NB4 (cell line): ENCODE results near the gene OTUD3.

Experiments used
- DNase-seq: peaks from one replicate; pipeline ENCODE4 v3.0.0; 2010; ENCODE audit warnings: low read depth
- H3K4me3 ChIP-seq: one replicate; pipeline ENCODE4 v1.5.1; 2011; ENCODE audit warnings: mild to moderate bottlenecking, low read depth, low read length, moderate library complexity
- MYC ChIP-seq: IDR thresholded peaks from 2 replicates; pipeline ENCODE4 v1.6.1; 2011; ENCODE audit warnings: low read depth, low read length
- POLR2A ChIP-seq: IDR thresholded peaks from 2 replicates; pipeline ENCODE4 v1.6.1; 2011; ENCODE audit warnings: mild to moderate bottlenecking; ENCODE audit not compliant: insufficient read length; ENCODE audit errors: extremely low read depth
- TF ChIP-seq, protein P1 (sequence below): IDR thresholded peaks from one replicate; pipeline ENCODE4 v1.5.1; 2012; ENCODE audit warnings: low read depth, low read length
- TF ChIP-seq, protein P2 (sequence below): IDR thresholded peaks from 2 replicates; pipeline ENCODE4 v1.6.1; 2011; ENCODE audit warnings: low read depth, low read length

OTUD3 gene

DNA sequence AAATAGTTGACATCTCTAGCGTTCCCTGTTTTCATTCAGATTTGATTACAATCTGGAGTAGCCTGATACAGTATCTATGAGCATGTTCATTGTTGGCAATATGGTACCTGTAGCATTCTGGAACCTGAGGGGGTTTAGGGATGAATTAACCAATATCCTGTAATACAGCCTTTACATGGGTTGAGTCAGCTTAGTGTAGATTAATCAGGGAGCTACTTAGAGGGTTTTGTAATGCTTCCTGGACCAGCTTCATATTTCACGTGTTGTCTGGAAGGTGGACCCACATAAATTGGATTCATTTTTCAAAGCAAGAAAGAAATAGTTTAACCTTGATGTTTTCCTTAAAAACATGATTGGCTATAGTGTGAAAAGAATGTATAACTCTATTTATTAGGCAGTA is 3.6 kb downstream of the OTUD3 start:
- TF ChIP-seq MYC (no peak), POLR2A (no peak)
- TF ChIP-seq, protein P1, sequence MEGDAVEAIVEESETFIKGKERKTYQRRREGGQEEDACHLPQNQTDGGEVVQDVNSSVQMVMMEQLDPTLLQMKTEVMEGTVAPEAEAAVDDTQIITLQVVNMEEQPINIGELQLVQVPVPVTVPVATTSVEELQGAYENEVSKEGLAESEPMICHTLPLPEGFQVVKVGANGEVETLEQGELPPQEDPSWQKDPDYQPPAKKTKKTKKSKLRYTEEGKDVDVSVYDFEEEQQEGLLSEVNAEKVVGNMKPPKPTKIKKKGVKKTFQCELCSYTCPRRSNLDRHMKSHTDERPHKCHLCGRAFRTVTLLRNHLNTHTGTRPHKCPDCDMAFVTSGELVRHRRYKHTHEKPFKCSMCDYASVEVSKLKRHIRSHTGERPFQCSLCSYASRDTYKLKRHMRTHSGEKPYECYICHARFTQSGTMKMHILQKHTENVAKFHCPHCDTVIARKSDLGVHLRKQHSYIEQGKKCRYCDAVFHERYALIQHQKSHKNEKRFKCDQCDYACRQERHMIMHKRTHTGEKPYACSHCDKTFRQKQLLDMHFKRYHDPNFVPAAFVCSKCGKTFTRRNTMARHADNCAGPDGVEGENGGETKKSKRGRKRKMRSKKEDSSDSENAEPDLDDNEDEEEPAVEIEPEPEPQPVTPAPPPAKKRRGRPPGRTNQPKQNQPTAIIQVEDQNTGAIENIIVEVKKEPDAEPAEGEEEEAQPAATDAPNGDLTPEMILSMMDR, result no peak
- TF ChIP-seq, protein P2, sequence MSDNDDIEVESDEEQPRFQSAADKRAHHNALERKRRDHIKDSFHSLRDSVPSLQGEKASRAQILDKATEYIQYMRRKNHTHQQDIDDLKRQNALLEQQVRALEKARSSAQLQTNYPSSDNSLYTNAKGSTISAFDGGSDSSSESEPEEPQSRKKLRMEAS, result no peak
- no peak overlapping the region for H3K4me3 ChIP-seq
- DNase-seq, result no peak

DNA sequence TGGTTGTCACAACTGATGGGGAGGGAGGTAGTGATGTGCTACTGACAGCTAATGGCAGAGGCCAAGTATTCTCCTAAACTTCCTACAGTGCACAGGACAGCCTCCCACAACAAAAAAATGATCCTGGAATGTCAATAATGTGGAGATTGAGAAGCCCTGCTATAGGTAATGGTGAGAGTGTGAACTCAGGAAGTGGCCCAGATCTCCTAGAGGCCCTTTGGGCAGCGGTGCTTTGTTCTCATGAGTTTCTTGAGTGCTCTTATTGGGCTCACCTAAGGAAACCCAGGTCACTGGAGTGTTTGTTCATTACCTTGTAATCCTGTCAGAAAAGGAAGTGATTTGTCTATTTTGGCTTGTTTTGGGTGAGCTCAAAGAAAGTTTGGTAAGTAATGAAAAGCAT is 5.9 kb downstream of the OTUD3 start:
- no peak overlapping the region for H3K4me3 ChIP-seq
- DNase-seq, result no peak

DNA sequence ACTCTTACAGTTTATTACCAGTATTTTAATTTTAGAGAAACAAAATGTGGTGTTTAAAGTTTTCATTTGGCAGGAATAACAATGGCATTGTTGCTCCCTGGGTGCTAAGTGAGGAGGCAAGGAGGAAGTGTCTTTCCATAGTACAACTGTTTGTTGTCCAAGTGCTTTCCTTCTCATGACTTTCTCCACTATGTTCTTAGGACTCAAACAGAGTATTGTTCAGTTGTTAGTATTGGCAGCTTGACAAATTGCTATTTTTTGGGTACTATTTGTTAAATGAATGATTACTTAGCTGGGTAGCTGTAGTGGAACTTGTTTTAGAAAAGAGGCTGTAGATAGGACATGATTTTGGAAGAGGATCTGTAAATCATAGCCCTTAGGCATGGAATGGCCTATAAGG is 7.5 kb downstream of the OTUD3 start:
- H3K4me3 ChIP-seq, result no peak overlapping the region
- TF ChIP-seq, protein P1, result no peak
- no peak for TF ChIP-seq MYC
- TF ChIP-seq, protein P2, result no peak
- TF ChIP-seq POLR2A, result no peak
- no peak for DNase-seq

More for the DNA sequence above, 5.9 kb downstream of the OTUD3 start:
- TF ChIP-seq, protein P2, result no peak
- no peak for TF ChIP-seq MYC
- TF ChIP-seq, protein P1, result no peak
- no peak for TF ChIP-seq POLR2A

DNA sequence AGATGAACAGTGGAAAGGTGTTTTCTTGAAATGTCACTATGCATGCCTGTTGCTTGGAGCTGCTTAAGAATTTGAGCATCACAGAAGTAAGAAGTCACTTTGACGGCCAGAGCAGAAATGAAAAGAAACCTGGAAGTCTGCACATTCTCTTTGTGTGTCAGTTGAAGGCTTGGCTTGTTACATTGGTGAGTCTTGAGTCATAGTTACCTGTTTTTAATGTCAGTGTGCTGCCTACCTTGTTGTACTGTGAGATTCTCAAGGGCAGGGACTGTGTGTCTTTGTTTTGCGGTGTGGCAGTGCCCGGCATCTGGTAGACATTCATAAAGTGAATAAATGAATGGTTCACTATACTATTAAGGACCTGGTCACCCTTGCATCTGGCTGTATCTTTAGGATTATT is 9.9 kb downstream of the OTUD3 start:
- no peak for DNase-seq
- no peak overlapping the region for H3K4me3 ChIP-seq
- TF ChIP-seq MYC (no peak), POLR2A (no peak)
- TF ChIP-seq, protein P1, result no peak
- TF ChIP-seq, protein P2, result no peak

DNA sequence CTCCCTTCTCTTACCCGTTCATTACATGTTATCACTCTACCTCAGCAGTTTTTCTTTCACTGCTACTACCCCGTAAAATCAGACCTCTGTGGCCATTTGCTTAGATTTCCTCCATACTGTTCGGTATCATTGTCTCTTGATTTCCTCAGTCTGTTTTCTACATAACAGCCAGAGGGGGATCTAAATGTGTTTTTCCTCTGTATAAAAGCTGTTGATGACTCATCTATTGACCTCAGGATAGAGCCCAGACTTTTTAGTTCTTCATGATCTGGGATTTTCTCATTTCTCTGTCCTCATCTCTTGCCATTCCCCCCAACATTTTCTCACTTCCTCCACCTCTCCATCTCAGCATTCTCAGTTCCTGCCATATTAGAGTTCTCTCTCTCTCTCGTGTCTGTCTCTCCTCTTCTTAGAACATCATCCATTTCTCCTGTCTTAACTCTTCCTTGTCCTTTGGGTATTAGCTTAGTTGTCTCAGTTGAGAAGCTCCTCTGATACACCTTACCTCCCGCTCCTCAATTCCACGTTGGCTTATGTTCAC is 10.5 kb downstream of the OTUD3 start:
- TF ChIP-seq, protein P1, result no peak
- TF ChIP-seq POLR2A, result no peak
- TF ChIP-seq, protein P2, result no peak
- TF ChIP-seq MYC, result no peak
- H3K4me3 ChIP-seq, result no peak overlapping the region
- no peak for DNase-seq

DNA sequence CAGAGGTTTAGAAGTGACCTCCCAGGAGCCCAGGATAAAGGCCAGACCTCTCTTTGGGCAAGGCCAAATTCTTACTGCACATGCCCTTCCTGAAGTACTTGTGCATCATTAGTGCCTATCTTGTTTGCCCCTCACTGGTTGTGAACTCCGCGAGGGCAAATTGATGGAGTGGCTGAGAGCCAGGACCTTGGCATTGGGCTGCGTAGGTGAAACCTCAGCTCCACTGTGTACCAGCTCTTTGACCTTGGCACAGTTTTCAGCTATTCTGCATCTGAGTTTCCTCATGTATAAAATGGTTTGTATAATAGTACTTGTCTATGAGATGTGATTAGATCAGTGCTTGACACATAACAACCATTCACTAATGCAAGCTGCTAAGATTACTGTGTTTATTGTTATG is 11.5 kb downstream of the OTUD3 start:
- TF ChIP-seq, protein P1, result no peak
- TF ChIP-seq, protein P2, result no peak
- TF ChIP-seq POLR2A (no peak), MYC (no peak)
- no peak for DNase-seq
- H3K4me3 ChIP-seq, result no peak overlapping the region
